Forelimb muscle (tissue), 1 donor: Measurements from ENCODE around the gene DCLK3. TPM values are rescaled to one million over a fixed set of nuclear protein-coding genes. Genes with fewer than 3 reads are reported as not detected.

Source experiments
- DNase-seq: peaks from one replicate; pipeline ENCODE4 v3.0.0-alpha.2; 2013; ENCODE audit warnings: low read depth
- polyA plus RNA-seq: library from polyadenylated mRNA; unstranded; fragments of 120-200 nt; gene quantifications from one replicate; pipeline ENCODE4 v1.2.1, GENCODE V29; 2013; ENCODE audit not compliant: insufficient read length

Gene DCLK3
- polyA plus RNA-seq, 1 donor: 2.0 TPM

DNA sequence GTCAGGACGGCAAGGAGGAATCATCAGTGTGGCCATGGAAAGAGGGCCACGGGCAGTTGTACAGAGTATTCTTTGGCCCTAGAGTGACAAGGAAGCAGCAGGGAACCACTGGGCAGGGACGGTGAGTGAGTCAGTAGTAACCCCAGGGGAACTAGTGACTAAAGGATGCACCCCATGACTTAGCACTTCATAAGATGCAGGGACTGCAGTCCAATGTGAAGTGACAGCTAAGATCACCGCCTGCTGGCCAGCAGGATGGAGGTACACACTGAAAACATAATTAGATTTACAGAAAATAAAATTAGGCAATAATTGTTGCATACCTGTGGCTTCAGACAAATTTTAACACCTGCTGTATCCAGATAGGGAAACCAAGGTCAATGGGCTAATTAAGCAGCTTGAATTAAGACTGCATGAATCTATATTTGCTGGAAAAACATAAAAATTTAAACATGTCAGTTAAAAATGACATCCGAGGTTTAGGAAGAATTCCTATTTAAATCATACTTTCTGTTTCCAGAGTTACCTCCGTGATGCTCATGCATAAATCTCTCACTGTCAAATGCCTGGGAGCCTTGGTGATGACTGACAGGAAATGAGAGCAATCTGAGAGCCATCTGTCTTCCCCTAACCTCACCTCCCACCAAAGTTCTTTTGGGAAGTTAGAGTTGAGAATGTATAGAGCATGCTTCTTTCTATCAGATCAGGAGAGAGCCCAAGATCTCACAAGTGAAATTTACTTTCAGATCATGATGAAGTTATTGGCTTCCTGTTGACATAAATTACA, 56.5 kb downstream of the DCLK3 start:
- DNase-seq: no peak

DNA sequence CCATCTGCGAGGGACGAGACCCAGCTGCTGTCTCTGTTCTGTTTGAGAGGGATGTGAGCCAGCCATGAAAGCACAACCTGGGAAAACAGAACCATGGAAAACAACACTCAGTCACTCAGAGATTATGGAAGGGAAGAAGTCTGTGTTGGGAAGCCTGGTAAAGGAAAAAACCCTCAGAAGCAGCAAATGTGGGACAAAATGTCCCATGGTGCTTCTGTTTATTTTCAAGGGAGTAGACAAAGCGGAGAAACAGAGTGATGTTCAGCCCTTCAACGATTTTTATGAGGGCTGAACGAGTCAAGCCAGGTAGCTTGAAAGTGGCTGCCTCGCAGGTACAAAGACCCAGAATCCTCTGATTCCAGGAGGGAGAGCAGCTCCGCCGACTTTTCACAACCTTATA, 59.3 kb downstream of the DCLK3 start:
- DNase-seq: no peak

DNA sequence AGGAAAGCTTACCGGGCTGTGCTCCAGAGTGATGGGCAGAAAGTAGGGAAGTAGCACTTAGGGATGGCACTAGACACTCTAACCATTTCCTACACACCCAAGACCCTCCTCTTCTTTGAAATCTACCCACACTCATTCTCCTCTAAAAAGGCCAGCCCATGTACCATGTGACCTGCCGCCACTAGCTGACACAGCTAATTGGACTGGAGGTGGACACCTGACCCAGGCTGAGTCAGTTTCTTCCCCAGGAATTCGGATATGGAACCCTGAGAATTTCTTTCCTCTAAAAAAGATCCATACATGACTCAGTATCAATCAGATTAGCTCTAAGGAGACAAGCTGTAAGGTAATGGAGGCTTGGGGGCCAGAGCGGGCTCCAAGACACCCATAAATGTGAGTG, 60.1 kb downstream of the DCLK3 start:
- DNase-seq: no peak

DNA sequence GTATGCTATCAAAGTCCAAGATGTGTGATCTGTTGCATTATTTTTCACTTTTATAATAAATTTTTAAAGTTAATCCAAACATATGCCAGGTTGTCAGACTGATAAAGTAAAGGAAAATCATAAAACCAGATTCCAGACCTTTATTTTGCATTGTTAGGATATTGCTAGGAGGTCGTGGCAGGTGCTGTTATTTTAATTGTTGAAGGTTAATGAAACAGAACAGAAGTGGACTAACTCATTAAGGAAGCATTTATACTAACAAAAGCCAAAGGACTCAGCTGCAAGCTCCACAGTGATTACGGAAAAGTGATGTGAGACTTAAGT, 63.1 kb downstream of the DCLK3 start:
- no peak for DNase-seq

DNA sequence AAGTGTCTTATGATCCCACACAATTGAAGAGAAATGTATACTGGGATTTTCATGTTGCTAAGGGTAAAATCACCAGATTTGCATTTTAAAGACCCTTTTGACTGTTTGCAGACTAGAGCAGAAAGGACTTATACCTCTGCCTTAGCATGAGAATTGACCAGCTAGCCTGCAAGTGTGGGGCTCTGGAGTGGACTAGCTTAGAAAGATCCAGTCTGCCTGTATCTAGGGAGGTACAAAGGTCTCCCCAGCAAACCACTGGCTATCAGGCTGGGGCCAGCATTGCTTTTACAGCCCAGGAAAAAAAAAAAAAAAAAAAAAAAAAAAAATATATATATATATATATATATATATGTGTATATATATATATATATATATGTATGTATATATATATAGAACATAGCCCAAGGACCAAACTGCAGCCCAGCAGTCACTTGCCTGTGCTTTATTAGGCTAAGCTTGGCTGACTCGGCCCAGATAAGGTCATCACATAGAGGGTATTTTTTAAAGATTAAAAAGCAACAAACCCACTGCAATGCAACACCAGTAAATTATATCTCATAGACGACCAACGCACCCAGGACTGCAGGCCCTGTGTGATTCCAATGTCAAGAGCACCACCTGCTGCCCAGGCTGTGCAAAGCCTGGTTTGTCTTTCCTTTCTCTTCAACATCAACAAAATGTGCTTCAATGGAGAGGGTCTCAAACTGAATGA, 63.7 kb downstream of the DCLK3 start:
- peak; percentile 32 for DNase-seq

DNA sequence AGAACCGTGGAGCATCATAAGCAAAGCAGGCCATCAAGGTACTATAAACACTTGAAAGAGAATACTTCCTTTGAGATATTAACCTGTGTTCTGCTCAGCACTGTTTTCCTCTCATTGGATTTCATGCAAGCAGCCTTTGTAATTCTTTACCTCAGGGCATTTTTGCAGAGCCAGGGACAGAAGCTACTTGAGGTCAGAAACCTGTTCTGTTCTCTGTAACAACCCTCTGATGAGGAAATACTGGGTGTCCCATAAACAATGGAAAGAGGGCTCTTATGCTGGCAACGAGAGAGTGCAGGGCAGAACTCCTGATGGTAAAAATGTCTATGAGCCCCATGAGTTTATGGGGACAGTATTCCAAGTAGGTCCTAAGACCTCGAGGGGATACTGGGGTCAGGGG, 66.0 kb downstream of the DCLK3 start:
- DNase-seq: no peak

DNA sequence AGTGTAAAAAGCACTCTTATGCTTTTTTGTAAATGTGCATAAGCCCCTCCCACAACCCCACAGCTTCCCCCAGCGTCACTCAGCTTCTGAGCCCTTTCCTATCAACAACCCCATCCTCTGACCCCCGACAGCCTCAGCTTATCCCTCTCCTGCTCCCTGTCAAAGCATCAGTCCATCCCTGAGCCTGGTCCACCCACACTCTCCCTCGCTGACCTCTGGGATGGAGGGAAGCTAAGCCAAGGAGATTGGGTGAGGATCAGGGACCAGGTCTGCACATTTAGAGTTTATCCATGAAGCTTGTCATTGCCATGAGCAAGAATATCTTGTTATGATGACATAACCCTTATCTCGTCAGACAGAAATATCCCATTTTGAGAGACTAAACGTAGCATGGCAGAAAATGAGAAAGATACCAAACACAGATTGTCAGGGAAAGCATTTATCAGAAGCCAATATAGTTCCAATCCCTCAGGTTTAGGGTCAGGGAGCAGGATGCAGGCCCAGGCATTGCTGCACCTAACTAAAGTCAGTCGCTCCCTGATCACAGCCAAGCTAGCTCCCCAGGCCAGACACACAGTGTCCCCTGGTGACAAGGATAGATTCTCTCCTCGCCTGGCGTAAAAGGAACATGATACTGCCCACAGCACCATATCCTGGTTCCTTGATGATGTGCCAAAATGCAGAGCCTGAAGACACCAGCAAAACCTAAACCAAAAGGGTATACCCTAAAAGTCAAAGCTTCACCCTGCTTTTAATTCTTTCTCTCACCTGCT, 66.9 kb downstream of the DCLK3 start:
- no peak for DNase-seq

DNA sequence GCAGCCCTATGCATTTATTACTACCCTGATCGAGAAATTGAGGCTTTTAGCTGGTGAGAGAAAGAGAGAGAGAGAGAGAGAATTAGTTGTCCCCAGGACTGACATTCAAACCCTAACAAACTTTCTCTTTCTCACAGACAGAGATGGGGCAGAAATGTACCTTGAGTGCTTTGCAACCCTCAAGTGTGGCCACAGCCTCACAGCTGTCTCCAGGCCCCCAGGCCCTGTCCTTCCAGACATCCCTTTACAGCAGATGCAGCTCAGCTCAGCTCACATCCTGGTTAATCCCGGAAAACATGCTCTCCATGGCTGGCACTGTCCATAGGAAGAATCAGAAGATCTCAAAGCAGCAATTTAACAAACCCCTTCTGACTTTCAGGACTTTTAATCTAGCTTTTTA, 67.6 kb downstream of the DCLK3 start:
- no peak for DNase-seq

DNA sequence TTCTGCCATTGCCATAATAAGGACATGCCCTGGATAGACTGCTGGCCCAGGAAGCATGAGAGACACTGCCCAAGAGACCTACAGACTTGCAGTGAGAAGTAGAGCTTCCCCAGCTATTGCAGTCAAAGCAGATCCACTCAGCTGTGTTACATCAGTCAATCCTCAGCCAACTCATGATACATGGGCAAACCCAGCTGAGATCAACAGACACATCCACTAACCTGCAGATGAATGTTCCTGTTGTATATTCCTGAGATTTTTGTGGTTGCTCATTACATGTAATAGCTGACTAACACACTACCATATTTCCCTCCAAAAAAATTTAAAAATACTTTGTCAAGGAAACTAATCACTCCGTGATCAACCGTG, 68.6 kb downstream of the DCLK3 start:
- no peak for DNase-seq

DNA sequence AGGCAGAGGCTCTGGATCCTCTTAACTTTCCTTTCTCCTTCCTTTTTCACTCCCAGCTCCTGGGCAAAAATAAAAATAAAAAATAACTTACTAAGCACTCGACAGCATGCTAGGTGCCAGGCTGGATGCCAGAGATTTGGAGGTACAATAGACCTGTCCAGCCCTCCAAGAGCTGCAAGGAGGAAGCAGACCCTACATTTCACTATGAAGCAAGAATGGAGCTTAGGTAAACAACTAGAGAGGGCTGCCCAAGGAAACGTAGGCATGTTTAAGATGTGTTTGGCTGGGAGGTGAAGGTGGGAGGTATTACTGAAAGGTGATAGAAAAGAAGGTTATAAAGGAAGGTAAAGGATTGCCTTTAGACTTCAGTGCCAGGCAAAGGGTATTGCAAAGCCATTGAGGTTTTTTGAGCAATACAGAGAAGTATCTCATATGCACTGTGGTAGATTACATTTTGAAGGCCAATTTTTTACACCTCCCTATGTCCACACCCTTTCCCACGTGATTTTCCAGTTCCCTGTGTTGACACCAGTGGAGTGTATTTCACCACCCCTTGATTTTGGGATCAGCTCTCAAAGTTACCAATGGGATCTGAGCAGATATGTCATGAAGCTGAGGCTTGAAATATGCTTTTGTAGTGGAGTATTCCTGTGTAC, 69.1 kb downstream of the DCLK3 start:
- no peak for DNase-seq

DNA sequence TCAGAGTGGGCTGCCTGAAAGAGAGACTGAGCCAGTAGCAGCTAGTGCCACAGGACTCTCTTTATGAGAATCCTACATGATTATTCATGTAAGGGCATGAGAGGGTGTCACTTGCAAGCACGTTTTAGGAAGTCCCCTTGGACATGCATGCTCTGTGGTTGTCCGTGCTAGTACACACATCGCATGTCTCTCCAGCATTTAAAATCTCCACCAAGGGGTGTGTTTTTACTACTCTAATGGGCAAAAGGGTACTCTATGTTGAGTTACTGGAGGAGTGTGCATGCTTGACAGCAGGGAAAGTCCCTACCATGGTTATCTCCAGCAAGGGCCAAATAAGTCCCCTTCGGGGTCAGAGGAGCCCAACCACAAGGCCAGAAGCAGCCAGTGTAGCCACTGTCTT, 70.7 kb downstream of the DCLK3 start:
- DNase-seq: no peak

DNA sequence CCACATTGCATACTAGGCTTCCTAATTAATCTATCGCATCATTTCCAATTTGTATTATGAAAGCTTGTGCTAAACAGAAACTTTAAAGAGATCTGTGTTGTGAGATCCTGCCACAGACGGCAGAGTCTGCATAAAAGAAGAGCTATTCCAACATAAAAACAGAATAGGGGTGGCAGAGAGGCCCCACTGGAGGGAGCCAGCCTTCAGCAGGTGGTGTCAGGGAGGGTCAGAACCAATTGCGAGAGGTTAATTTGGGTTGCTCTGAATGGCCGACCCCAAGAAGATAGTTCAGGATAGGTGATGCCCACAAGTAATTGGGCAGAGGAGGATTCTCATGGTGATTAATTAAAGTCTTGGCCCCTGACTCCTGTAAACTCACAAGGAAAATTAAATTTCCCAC, 74.8 kb downstream of the DCLK3 start:
- no peak for DNase-seq

DNA sequence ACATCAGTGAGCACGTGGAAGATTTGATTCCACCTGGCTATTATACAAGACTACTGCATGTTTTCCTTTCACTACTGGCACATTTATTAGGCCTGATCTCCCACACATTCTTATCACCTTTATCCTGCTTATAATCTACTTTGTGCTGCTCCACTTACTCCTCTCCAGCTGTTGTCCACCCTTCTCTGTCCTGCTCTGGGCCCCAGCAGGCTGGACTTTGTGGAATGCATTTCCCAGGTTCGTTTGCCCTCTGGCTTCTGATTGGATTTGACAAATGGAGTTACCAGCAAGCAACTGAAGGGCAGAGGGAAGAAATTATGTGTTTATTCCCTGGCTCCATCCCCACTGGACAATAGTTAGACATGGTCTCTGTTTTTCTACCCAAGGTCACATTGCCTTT, 75.5 kb downstream of the DCLK3 start:
- no peak for DNase-seq

DNA sequence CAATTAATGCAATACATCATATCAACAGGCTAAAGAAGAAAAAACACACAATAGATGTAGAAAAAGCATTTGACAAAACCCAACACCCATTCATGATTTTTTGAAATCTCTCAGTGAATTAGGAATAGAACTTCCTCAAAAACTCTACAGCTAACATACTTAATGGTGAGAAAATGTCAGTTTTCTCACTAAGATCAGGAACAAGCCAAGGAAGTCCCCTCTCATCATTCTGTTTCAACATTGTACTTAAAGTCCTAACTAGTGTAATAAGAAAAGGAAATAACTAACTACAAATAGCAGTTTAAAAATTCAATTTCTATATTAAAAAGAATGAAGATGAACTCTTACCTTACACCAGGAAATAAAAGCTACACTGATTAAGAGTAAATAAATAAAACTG, 77.8 kb downstream of the DCLK3 start:
- DNase-seq: no peak

DNA sequence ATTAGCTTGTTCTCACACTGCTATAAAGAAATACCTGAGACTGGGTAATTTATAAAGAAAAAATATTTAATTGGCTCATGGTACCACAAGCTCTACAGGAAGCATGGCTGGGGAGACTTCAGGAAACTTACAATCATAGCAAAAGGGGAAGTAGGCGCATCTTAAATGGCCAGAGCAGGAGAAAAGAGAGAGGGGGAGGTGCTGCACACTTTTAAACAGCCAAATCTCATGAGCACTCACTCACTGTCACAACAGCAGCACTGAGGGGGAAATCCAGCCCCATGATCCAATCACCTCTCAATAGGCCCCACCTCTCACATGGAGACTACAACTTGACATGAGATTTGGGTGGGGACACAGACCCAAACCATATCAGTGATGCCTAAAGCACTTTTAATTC, 82.5 kb downstream of the DCLK3 start:
- DNase-seq: no peak

DNA sequence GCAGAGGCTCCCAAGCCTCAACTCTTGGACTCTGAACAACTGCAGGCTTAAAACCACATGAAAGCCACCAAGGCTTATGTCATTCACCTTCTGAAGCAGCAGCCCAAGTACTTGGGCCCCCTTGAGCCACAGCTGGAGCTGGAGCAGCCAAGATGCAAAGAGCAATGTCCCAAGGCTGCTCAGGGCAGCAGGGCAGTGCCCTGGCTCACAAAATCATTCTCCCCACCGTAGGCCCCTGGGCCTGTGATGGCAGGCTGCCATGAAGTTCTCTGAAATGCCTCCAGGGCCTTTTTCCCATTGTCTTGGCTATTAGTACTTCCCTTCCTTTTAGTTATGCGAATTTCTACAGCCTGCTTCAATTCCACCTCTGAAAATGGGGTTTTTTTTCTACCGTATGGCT, 83.4 kb downstream of the DCLK3 start:
- no peak for DNase-seq

DNA sequence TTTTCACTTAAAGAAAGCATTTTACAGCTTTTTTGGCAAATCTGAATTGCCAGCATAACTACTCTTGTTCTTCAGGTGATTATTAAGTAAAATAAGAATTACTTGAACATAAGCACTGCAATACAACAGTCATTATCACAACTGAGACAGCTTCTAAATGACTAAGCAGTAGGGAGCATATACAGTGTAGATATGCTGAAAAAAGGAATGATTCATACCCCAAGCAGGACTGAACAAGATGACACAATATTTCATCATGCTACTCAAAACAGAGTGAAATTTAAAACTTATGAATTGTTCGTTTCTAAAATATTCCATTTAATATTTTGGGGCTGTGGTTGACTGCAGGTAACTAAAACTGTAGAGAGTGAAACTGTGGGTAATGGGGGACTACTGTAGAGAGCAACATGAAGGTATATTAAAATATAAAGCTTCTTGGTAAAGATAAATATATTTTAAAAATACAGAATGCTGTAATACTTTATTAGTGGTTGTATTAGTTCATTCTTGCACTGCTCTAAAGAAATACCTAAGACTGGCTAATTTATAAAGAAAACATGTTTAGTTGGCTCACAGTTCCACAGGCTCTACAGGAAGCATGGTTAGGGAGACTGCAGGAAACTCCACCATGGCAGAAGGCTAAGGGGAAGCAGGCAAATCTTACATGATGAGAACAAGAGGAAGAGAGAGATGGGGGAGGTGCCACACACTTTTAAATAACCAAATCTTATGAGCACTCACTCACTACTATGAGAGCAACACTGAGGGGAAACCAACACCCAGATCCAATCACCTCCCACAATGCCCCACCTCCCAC, 84.8 kb downstream of the DCLK3 start:
- DNase-seq: no peak

DNA sequence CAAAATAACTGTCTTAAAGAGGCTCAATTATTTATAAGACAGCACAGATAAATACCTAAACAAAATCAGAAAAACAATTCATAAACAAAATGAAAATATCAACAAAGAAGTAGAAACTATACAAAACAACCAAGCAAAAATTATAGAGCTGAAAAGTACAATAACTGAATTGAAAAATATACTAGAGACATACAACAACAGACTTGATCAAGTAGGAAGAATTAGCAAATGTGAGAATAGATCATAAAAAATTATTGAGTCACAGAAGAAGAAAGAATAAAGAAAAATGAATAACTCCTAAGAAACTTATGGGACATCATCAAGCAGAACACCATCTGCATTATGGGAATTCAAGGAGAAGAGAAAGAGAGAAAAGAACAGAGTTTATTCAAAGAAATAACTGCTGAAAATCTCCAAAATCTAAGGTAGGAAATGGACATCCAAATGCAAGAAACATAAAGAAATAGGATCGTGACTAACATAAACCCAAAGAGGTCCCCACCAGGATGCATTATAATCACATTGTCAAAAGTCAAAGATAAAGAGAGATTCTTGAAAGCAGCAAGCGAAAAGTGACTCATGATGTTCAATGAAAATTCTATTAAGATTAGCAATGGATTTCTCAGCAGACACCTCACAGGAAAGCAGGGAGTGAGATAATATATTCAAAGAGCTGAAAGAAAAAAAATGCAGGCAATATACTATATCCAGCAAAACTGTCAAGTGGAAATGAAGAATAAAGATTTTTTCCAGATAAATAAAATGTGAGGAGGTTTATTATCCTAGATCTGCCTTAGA, 85.9 kb downstream of the DCLK3 start:
- DNase-seq: no peak

DNA sequence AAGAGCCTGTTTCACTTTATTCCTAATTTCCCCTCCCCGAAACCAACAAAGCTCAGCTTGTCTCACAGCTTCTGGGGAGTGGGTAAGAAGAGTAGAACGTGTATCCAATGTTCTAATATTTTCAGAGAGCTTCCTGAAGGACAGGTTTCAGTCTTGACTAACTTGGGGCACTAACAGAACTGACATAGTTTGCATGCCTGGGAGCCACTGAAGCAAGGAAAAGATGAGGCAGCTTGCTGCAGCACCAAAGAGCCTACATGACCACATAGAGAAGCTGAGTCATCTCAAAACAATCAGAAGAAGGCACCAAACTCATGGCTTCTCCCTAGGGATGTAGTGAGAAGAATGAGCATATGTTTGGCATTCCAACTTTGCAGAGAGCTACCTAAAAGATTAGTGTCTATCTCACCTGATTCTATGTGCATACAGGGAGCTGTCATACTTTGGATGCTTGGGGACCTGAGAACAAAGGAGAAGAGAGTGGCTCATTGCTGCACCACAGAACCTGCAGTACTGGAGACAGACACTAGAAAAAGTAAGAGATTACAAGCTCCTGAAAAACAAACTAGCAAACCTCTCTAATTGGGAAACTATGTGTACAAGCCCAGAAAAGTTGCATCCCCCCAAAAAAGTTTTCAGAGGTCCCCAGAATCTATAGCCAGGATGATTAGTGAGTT, 86.9 kb downstream of the DCLK3 start:
- no peak for DNase-seq

DNA sequence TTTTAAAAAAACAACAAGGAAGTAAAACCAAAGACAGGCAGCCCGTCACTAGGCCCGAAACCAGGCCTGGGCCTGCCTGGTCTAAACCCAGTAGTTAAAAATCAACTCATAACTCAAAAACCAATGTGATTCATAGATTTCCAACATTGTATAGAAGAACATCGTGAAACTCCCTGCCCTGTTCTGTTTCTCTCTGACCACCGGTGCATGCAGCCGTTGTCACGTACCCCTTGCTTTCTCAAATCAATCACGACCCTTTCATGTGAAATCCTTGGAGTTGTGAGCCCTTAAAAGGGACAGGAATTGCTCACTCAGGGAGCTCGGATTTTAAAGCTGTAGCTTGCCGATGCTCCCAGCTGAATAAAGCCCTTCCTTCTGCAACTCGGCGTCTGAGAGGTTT, 89.5 kb downstream of the DCLK3 start:
- no peak for DNase-seq
